Breast epithelium (tissue), 3 donors: ENCODE measurements around the gene UTS2R.

ENCODE experiments used
- POLR2A ChIP-seq: fragments of 450-650 bp; IDR thresholded peaks from one replicate; pipeline ENCODE4 v1.6.1; 2016; ENCODE audit warnings: antibody characterized with exemption, mild to moderate bottlenecking, moderate library complexity
- POLR2AphosphoS5 ChIP-seq, 3 donors: sonication (generic); formaldehyde crosslinking; IDR thresholded peaks; one replicate each; pipeline ENCODE4 v1.6.1; 2017; ENCODE audit warnings: antibody characterized with exemption in 3 of 3
- TF ChIP-seq, protein P1 (sequence below), 3 donors: fragments of 450-650 bp; IDR thresholded peaks; one replicate each; pipeline ENCODE4 v1.5.1; 2016 to 2017; ENCODE audit warnings: antibody characterized with exemption in 3 of 3, mild to moderate bottlenecking in 3 of 3, moderate library complexity in 3 of 3

- no peak for TF ChIP-seq POLR2A
- TF ChIP-seq, protein P1, sequence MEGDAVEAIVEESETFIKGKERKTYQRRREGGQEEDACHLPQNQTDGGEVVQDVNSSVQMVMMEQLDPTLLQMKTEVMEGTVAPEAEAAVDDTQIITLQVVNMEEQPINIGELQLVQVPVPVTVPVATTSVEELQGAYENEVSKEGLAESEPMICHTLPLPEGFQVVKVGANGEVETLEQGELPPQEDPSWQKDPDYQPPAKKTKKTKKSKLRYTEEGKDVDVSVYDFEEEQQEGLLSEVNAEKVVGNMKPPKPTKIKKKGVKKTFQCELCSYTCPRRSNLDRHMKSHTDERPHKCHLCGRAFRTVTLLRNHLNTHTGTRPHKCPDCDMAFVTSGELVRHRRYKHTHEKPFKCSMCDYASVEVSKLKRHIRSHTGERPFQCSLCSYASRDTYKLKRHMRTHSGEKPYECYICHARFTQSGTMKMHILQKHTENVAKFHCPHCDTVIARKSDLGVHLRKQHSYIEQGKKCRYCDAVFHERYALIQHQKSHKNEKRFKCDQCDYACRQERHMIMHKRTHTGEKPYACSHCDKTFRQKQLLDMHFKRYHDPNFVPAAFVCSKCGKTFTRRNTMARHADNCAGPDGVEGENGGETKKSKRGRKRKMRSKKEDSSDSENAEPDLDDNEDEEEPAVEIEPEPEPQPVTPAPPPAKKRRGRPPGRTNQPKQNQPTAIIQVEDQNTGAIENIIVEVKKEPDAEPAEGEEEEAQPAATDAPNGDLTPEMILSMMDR (IDR thresholded peaks at IDR 0.05), result no peak
- no peak for TF ChIP-seq POLR2AphosphoS5 (IDR thresholded peaks at IDR 0.05)
Observed at GRCh38 chr17:82328141-82328993, 43.2 kb upstream of the UTS2R start.
